ENCODE data around the gene IRX4. TPM values are rescaled to one million over a fixed set of nuclear protein-coding genes. Genes with fewer than 3 reads are reported as not detected.

Gene IRX4
- total and polyA plus RNA-seq, 2 donors (not counting 3 experiments of a cell fraction or from before 2014, with no cell fraction given) = not detected

- H3K9ac ChIP-seq (replicated peaks; ENCODE audit: extremely low read depth, insufficient read depth, low read length) = no peak overlapping the region
- H2AFZ ChIP-seq (ENCODE audit: low read depth, low read length) = no peak overlapping the region
- intact Hi-C loops (cut with micrococcal nuclease) (no loop called here), dilution Hi-C loops (cut with MboI; ENCODE audit: extremely low pct_ligation_motif_present, low sequenced_read_pairs) (no loop called here)
- peaks cover 68 to 80% of the 10 kb centered on the region in 2 experiments for H3K27me3 ChIP-seq (ENCODE audit: control insufficient read depth in 2 of 2, insufficient read depth in 2 of 2, low read length in 2 of 2)
- ChIA-PET CTCF (no interaction called here), POLR2A (no interaction called here)
- H3K27ac ChIP-seq (ENCODE audit: insufficient read depth, low read depth, low read length) = no peak overlapping the region
- no peak overlapping the region for H3K4me3 ChIP-seq (replicated peaks in 1 of 3; ENCODE audit: insufficient read depth in 1 of 3, low read depth in 1 of 3, low read length in 3 of 3)
- no peak overlapping the region for H3K4me2 ChIP-seq (ENCODE audit: insufficient read depth, low read length)
- TF ChIP-seq MYC (IDR thresholded peaks at IDR 0.05; ENCODE audit: low read depth, low read length) = no peak
- no peak for TF ChIP-seq CTCF (IDR thresholded peaks at IDR 0.05; ENCODE audit: extremely low read depth in 1 of 2, insufficient read depth in 1 of 2, low read depth in 1 of 2, low read length in 2 of 2)
- no peak for TF ChIP-seq EZH2 (IDR thresholded peaks at IDR 0.05; ENCODE audit: borderline replicate concordance, low read depth, low read length, severe bottlenecking)
- TF ChIP-seq MAX (IDR thresholded peaks at IDR 0.05; ENCODE audit: insufficient read depth, insufficient read length) = no peak
- no peak for TF ChIP-seq POLR2A (IDR thresholded peaks at IDR 0.05; ENCODE audit: low read depth, low read length)
- TF ChIP-seq POLR2AphosphoS5 (IDR thresholded peaks at IDR 0.05; ENCODE audit: insufficient read depth, low read depth, low read length) = no peak
- TF ChIP-seq FOS (IDR thresholded peaks at IDR 0.05; ENCODE audit: borderline replicate concordance, insufficient read depth, low read length) = no peak
- no peak for TF ChIP-seq GATA2 (IDR thresholded peaks at IDR 0.05; ENCODE audit: insufficient read depth, insufficient read length, low read depth, low read length)
- TF ChIP-seq JUN (IDR thresholded peaks at IDR 0.05; ENCODE audit: borderline replicate concordance, insufficient read depth, insufficient read length, low read depth) = no peak
- no peaks in the 10 kb centered on the region for H3K79me2 ChIP-seq (ENCODE audit: control insufficient read depth, insufficient read depth, low read length)
- no peaks in the 10 kb centered on the region for H3K36me3 ChIP-seq (ENCODE audit: control insufficient read depth in 2 of 2, extremely low read depth in 1 of 2, insufficient read depth in 2 of 2, low read length in 2 of 2)
- FAIRE-seq (no peak), DNase-seq (ENCODE audit: low read depth, low spot score) (no peak)
- H4K20me1 ChIP-seq (replicated peaks; ENCODE audit: control insufficient read depth, extremely low read depth, insufficient read depth, low read length) = no peaks in the 10 kb centered on the region
- H3K9me3 ChIP-seq (replicated peaks; ENCODE audit: control insufficient read depth, insufficient read depth, low read length) = no peaks in the 10 kb centered on the region
- no TSS peak for BruUV-seq (replicated peaks)
- H3K4me1 ChIP-seq (ENCODE audit: control insufficient read depth, extremely low read depth, insufficient read depth, low read length) = no peaks in the 10 kb centered on the region
- no peaks in the 10 kb centered on the region for H3K9me1 ChIP-seq (replicated peaks; ENCODE audit: control insufficient read depth, extremely low read depth, insufficient read depth, low read length)
Measured at GRCh38 chr5:1884678-1885403, 2.1 kb upstream of the IRX4 start.
